Thoracic aorta endothelial cell (primary cell): ENCODE measurements around the gene SPINT2. TPM values are rescaled to one million over a fixed set of nuclear protein-coding genes. Genes with fewer than 3 reads are reported as not detected.

Experiments
- small RNA-seq: library from RNA; depleted of rRNA; stranded (forward); fragments of <200 nt; gene quantifications from one replicate; pipeline ENCODE3, GENCODE V24; 2012
- total RNA-seq: library from RNA; depleted of rRNA; stranded (reverse); fragments of >200 nt; gene quantifications from 2 replicates; pipeline ENCODE4 v1.2.3, GENCODE V29; 2012

Gene SPINT2
- total RNA-seq: 3.1 and 3.5 TPM in 2 replicates

GRCh38 chr19:38264486-38265212 lies at the start of gene SPINT2:
SPINT2 (plus strand) TSS chr19:38264573; CDS start chr19:38264893, 320 bp downstream.

GRCh38 chr19:38224014-38224862 lies 40.1 kb upstream of the SPINT2 start, which contains the start of gene DPF1:
DPF1 (minus strand) TSS chr19:38224222; CDS start chr19:38224142, 80 bp downstream.

GRCh38 chr19:38303517-38304351 lies 39.4 kb downstream of the SPINT2 start, which contains the start of gene C19orf33:
C19orf33 (plus strand) TSS chr19:38304251; CDS start chr19:38304262, 11 bp downstream.

GRCh38 chr19:38315657-38316476 lies 51.5 kb downstream of the SPINT2 start, which contains the start of gene YIF1B:
YIF1B (minus strand) TSS chr19:38315947; CDS start chr19:38315917, 30 bp downstream.

GRCh38 chr19:38319421-38320258 lies 55.3 kb downstream of the SPINT2 start, which contains the start of gene KCNK6:
KCNK6 (plus strand) TSS chr19:38319845; CDS start chr19:38319951, 106 bp downstream.

Small RNA genes within 50 kb of the gene (small RNA-seq; reads per million reads assigned to genes)
- not detected for gene RF00019

Other genes starting within 250 kb of the SPINT2 start
- gene DPF1, start 40.4 kb upstream of the SPINT2 start, total RNA-seq: 1.4 and 2.1 TPM in 2 replicates
- gene PPP1R14A, start 8.2 kb upstream of the SPINT2 start, total RNA-seq: 0.29 TPM in 1 of 2 replicates, not detected in the other
- 9.8 and 14.8 TPM in 2 replicates for gene C19orf33, start 39.7 kb downstream of the SPINT2 start, total RNA-seq
- gene YIF1B, start 51.4 kb downstream of the SPINT2 start, total RNA-seq: 49.5 and 58.4 TPM in 2 replicates
- 3.9 and 8.2 TPM in 2 replicates for gene KCNK6, start 55.3 kb downstream of the SPINT2 start, total RNA-seq
- gene CATSPERG, start 71.3 kb downstream of the SPINT2 start, total RNA-seq: 0.79 and 1.1 TPM in 2 replicates
- 217 and 265 TPM in 2 replicates for gene PSMD8, start 110.0 kb downstream of the SPINT2 start, total RNA-seq
- gene GGN, start 123.5 kb downstream of the SPINT2 start, total RNA-seq: 0.57 and 0.80 TPM in 2 replicates
- gene SPRED3, start 124.1 kb downstream of the SPINT2 start, total RNA-seq: 7.8 and 11.0 TPM in 2 replicates
- 9.0 and 10.1 TPM in 2 replicates for gene FAM98C, start 138.5 kb downstream of the SPINT2 start, total RNA-seq
- gene RASGRP4, start 161.6 kb downstream of the SPINT2 start, total RNA-seq: not detected in 2 replicates
- under 0.01 TPM in 1 of 2 replicates, not detected in the other for gene RYR1, start 169.1 kb downstream of the SPINT2 start, total RNA-seq